GM12891 (cell line): ENCODE data around the gene RGL1.

Source experiments
- DNase-seq: peaks from one replicate; pipeline ENCODE4 v3.0.0; 2011; ENCODE audit warnings: low spot score; ENCODE audit not compliant: insufficient read length
- FAIRE-seq: peaks from 2 replicates; lab custom pipeline; 2011; peaks lifted over from hg19 to GRCh38; lab: Jason Lieb, UNC
- PAX5 ChIP-seq: IDR thresholded peaks from 2 replicates; pipeline ENCODE4 v1.6.1; 2011; ENCODE audit warnings: low read length, moderate library complexity, mild to moderate bottlenecking; ENCODE audit not compliant: insufficient read depth, severe bottlenecking
- POLR2A ChIP-seq: IDR thresholded peaks from 2 replicates; pipeline ENCODE4 v1.6.1; 2011; ENCODE audit warnings: low read depth, low read length, control low read depth
- POLR2AphosphoS5 ChIP-seq: IDR thresholded peaks from 2 replicates; pipeline ENCODE4 v1.6.1; 2011; ENCODE audit warnings: low read depth, low read length, control low read depth
- POU2F2 ChIP-seq: IDR thresholded peaks from 2 replicates; pipeline ENCODE4 v1.6.1; 2011; ENCODE audit warnings: low read depth, mild to moderate bottlenecking, control low read depth, low read length, moderate library complexity
- SPI1 ChIP-seq: IDR thresholded peaks from 2 replicates; pipeline ENCODE4 v1.6.1; 2011; ENCODE audit warnings: low read depth, low read length, control low read depth
- TAF1 ChIP-seq: IDR thresholded peaks from 2 replicates; pipeline ENCODE4 v1.6.1; 2011; ENCODE audit warnings: low read depth, low read length, control low read depth

RGL1 gene

DNA sequence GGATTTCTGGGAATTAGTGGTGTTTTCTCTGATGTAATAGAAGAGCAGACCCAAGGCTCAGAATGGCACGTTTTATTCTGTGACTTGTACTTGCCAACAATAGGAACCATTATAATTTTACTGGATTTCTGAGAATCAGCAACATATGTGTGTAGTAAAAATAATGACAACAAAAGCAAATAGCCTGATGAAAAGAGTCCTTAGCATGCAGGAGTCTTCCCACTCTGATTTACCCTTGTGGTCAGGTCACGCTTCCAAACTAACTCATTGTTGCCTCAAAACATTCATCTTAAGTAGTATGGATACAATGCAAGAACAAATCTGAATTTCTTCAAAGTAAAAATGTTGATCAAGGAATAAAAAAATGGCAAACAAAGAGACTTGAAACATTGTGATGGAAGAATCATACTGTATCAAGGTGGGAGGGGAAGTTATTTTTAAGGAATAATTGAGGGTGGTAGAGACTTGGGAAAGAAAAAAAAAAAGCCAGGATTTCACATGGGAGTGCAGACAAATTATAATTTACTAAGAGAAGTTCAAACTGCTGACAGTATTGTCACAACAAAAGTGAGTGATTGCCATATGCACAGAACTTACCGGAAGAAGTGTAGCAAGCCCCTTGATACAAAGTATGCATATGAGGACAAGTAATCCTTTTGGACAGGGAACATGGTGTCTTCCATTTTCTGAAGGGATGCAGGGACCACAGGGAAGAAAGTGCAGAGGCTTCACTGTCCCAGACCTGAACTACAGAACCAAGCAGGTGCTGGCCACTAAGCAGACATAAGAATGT, 31.2 kb upstream of the RGL1 start:
- FAIRE-seq (no peak), DNase-seq (no peak)
- TF ChIP-seq POLR2AphosphoS5: no peak
- TF ChIP-seq SPI1: no peak

GRCh38 chr1:183774938-183775337, 30.0 kb upstream of the RGL1 start:
- TF ChIP-seq POLR2AphosphoS5: no peak
- TF ChIP-seq SPI1: no peak
- no peak for TF ChIP-seq POLR2A
- TF ChIP-seq TAF1: no peak
- no peak for FAIRE-seq
- DNase-seq: no peak

DNA sequence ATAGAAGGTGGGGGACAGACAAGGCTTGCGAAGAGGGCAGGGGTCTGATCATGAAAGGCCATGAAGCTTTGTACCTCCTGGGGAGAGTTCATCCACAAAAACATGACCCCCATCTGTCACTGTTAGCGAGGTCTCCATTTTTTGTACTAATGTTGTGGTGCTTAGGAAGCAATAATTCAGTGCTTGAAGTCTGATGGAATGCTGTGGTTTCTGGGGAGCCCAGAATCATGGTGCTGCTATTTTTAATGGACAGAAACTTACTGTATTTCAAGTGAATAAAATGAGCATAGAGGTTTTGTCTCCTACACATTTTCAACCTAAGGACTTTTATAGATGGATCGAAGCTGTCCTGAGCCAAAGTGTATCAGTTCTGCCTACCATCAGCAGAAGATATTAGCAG, 28.2 kb upstream of the RGL1 start:
- TF ChIP-seq POLR2AphosphoS5 (no peak), PAX5 (no peak), TAF1 (no peak), SPI1 (no peak), POU2F2 (no peak), POLR2A (no peak)
- FAIRE-seq (no peak), DNase-seq (no peak)

GRCh38 chr1:183777328-183777727, 27.6 kb upstream of the RGL1 start:
- FAIRE-seq: no peak
- TF ChIP-seq PAX5 (no peak), POLR2AphosphoS5 (no peak), TAF1 (no peak), POLR2A (no peak), SPI1 (no peak), POU2F2 (no peak)
- no peak for DNase-seq

- FAIRE-seq: no peak
- TF ChIP-seq POLR2AphosphoS5 (no peak), SPI1 (no peak), TAF1 (no peak), PAX5 (no peak), POU2F2 (no peak), POLR2A (no peak)
Observed at GRCh38 chr1:183778045-183778444, 26.9 kb upstream of the RGL1 start.

GRCh38 chr1:183778568-183779433, 26.1 kb upstream of the RGL1 start:
- TF ChIP-seq POLR2A (no peak), POU2F2 (no peak), POLR2AphosphoS5 (no peak), TAF1 (no peak), SPI1 (no peak), PAX5 (no peak)
- DNase-seq: no peak
- FAIRE-seq: no peak

More at GRCh38 chr1:183778045-183778444, 26.9 kb upstream of the RGL1 start:
- DNase-seq: no peak

- no peak for TF ChIP-seq PAX5
- TF ChIP-seq POU2F2: no peak
- TF ChIP-seq POLR2AphosphoS5: no peak
- no peak for TF ChIP-seq POLR2A
- no peak for TF ChIP-seq TAF1
- no peak for TF ChIP-seq SPI1
- no peak for DNase-seq
- FAIRE-seq: no peak
Observed at GRCh38 chr1:183780159-183780558, 24.8 kb upstream of the RGL1 start.

- no peak for DNase-seq
- TF ChIP-seq TAF1 (no peak), SPI1 (no peak), POLR2A (no peak), POLR2AphosphoS5 (no peak), PAX5 (no peak), POU2F2 (no peak)
- FAIRE-seq: no peak
Observed at GRCh38 chr1:183780757-183781156, 24.2 kb upstream of the RGL1 start.

DNA sequence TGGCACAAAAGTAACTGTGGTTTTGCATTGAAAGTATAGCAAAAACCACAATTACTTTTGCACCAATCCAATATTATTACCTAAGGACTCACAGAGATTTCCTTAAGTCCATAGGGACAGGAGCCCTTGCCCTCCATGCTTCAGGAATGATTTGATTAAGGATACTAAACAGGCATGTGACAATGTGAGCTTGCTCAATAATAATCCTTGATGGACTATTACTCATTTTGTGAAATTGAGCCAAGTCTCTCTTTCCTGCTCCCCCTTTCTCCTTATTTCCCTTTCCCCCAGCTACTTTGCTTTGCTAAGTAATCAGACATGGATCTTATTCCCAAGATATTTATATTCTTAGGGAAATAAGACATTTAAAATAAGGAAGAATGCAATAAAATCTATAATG, 21.6 kb upstream of the RGL1 start:
- TF ChIP-seq SPI1 (no peak), POLR2A (no peak), TAF1 (no peak), POU2F2 (no peak), PAX5 (no peak), POLR2AphosphoS5 (no peak)
- DNase-seq: no peak
- FAIRE-seq: no peak
